GM12891 (cell line): ENCODE results near the gene SENP1.

Experiments used
- DNase-seq: peaks from one replicate; pipeline ENCODE4 v3.0.0; 2011; ENCODE audit warnings: low spot score; ENCODE audit not compliant: insufficient read length
- FAIRE-seq: peaks from 2 replicates; lab custom pipeline; 2011; peaks lifted over from hg19 to GRCh38; lab: Jason Lieb, UNC
- PAX5 ChIP-seq: IDR thresholded peaks from 2 replicates; pipeline ENCODE4 v1.6.1; 2011; ENCODE audit warnings: low read length, moderate library complexity, mild to moderate bottlenecking; ENCODE audit not compliant: insufficient read depth, severe bottlenecking
- POLR2A ChIP-seq: IDR thresholded peaks from 2 replicates; pipeline ENCODE4 v1.6.1; 2011; ENCODE audit warnings: low read depth, low read length, control low read depth
- POLR2AphosphoS5 ChIP-seq: IDR thresholded peaks from 2 replicates; pipeline ENCODE4 v1.6.1; 2011; ENCODE audit warnings: low read depth, low read length, control low read depth
- POU2F2 ChIP-seq: IDR thresholded peaks from 2 replicates; pipeline ENCODE4 v1.6.1; 2011; ENCODE audit warnings: low read depth, mild to moderate bottlenecking, control low read depth, low read length, moderate library complexity
- SPI1 ChIP-seq: IDR thresholded peaks from 2 replicates; pipeline ENCODE4 v1.6.1; 2011; ENCODE audit warnings: low read depth, low read length, control low read depth
- TAF1 ChIP-seq: IDR thresholded peaks from 2 replicates; pipeline ENCODE4 v1.6.1; 2011; ENCODE audit warnings: low read depth, low read length, control low read depth

Gene SENP1

DNA sequence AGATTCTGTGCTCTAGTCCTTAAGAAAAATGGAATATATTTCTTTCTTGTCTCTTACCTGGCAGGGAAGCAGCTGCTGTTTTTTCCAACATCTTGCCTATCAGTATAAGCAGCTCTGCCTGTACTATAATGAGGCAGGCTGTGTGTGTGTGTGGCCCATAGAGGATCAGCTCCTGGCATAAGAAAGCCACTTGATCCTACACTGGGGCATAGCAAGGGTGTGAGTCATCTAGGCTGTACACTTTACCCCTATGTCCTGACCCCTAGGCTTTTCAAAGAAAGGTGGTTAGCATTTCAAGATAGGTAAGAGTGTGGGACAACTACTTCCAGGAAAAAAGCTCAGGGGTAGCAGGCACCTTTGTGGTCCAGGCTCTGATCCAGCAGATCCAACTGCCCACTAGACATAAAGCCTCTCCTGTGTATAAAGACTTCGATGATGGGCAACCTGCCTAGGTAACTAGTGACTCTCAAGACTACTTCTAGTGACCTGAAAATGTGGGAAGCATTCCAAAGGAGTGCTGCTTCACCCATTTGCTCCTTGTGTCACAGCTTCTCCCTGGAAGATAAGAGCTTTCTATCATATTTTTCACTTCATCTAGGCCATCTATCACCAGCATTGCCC is 4.9 kb upstream of the SENP1 start:
- no peak for TF ChIP-seq POLR2AphosphoS5
- TF ChIP-seq PAX5 = no peak
- TF ChIP-seq POLR2A = no peak
- FAIRE-seq (no peak), DNase-seq (no peak)

DNA sequence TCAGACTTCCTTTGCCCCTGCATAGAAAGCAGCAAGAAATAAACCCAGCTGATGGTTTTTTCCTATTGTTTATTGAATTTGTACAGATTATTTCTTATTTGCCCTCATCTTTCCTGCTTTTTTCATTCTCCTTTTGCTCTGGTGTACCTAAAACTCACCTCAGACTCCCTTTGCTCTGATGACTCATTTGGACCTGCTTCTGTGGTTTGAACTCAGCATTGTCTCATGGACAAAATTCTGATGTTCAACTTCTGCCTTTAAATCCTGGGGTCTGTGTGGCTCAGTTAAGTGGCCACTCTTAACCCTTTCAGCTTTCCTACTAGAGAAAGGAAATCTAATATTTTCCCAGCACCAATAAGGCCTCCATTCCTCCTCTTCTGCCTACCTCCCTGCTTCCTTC is 3.5 kb upstream of the SENP1 start:
- DNase-seq = no peak
- FAIRE-seq = no peak
- no peak for TF ChIP-seq SPI1
- no peak for TF ChIP-seq PAX5
- no peak for TF ChIP-seq TAF1
- TF ChIP-seq POLR2A = no peak
- TF ChIP-seq POU2F2 = no peak
- TF ChIP-seq POLR2AphosphoS5 = no peak

DNA sequence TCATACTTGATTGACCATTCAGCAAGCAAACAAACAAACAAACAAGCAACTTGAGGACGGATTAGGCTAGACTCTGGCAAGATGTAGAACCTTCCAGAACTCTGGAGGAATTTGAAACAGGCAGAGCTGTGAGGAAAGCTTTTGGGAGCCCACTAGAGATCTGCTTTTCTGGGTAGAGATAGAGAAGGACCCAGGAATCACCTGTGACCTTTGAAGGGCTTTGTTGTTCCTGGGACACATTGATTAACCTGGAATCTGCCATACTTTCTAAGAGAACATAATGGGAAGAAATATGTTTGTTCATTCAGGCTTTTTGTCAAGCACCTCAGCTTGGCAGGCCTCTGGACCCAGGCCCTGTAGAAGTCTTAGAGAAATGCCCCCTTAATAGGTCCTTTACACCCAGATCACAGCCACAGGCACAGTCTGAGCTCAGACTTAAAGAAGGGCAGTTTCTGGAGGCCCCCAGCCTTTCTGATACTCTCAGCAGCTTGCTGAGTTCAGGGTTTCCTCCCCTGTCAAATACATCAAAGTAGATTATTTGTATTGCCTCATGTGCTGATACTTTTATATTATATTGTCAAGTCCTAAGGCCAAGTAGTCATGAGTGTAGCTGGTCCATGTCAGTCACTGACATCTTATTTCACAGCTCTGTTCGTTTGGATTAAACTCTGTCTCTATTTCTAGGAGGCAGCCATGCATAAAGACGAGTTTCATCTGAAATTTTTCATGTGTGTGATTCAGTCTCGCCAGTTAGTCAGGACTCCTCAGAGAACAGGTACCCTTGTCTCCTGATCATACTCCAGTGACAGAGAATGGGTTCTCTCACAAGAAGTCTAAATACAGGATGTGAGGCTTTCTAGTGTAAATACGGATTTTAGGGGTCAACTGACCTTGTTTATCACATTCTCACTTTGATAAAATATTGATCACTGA is 1.1 kb upstream of the SENP1 start:
- FAIRE-seq (peak; percentile 43), DNase-seq (no peak)
- no peak for TF ChIP-seq POU2F2
- no peak for TF ChIP-seq TAF1
- no peak for TF ChIP-seq POLR2AphosphoS5
- no peak for TF ChIP-seq POLR2A
- no peak for TF ChIP-seq SPI1
- TF ChIP-seq PAX5 = no peak

DNA sequence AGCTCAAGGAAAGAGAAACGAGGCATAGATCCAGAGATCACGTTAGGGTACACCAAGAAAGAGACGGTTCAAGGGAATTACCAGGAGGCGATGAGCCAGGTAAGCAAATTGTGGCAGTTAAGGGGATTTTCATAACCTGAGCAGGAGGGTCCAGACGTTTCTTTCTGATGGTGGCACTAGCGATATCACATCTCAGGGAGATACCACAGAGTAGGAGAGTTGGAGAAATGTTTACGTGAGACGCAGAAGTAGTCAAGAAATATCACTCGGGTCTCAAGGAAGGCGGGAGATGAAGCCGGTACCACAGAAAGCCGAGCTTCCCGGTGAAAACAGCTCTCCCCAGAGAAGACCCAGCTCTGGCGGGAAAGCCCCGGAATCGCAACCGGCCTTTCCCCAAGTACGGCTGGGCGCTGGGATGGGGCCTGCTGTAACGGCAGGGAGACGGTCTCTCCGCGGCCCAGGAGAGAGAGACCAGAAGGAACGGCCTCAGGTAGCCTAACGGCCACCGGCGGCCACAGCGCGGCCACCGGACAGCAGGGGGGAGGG is 485 bp downstream of the SENP1 start:
- DNase-seq (peak; percentile 27), FAIRE-seq (peak; percentile 64)
- TF ChIP-seq PAX5 = no peak
- 0 out of 2 replicates have a peak, but pooled peaks have one; percentile 29 for TF ChIP-seq POU2F2
- peak; percentile 33; the same call in 1 of the 2 replicates for TF ChIP-seq TAF1
- peak; percentile 76 for TF ChIP-seq POLR2AphosphoS5
- no peak for TF ChIP-seq SPI1
- peak; percentile 72; the same call in 1 of the 2 replicates for TF ChIP-seq POLR2A

DNA sequence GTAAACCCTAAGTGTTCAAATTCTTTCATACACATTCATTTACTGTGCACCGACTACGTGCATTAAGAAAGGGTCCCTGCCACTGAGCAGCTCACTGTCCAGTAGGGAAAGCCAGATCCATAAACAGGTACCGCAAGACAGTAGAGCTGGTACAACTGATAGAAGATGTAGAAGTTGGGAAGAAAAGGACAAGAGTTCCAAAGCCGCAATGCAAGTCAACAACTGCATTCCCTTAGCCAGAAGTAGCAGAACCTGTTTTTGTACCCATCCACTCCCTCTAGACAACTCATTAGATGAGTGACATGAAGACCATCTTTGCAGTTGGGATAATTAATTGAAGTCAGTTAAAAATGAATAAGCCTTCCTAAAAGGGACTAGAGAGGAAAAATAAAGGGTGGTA is 1.3 kb downstream of the SENP1 start:
- DNase-seq (no peak), FAIRE-seq (no peak)

DNA sequence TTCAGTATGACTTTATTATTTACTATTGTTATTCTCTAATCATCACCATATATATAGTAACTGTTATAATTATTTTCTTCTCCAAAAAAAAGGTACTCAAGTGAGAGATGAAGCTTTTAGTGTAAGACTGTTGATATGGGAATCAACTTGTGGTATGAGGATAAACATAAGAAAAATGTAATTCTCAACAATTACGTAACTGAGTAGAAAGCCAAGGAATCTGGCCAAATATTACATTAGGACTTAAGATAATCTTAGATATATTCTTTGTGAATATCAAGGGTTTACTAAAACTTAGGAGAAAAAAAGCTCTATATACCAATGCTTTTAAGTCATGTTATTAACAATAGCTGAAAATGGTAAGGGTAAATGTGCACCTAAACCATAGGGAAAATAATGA is 13.3 kb downstream of the SENP1 start:
- no peak for TF ChIP-seq TAF1
- no peak for TF ChIP-seq SPI1
- no peak for TF ChIP-seq POLR2AphosphoS5
- TF ChIP-seq PAX5 = no peak
- TF ChIP-seq POU2F2 = no peak
- no peak for TF ChIP-seq POLR2A
- no peak for DNase-seq
- FAIRE-seq = no peak

More for the DNA sequence above, 1.3 kb downstream of the SENP1 start:
- TF ChIP-seq SPI1 (no peak), PAX5 (no peak), POLR2AphosphoS5 (no peak), POLR2A (no peak), POU2F2 (no peak), TAF1 (no peak)

DNA sequence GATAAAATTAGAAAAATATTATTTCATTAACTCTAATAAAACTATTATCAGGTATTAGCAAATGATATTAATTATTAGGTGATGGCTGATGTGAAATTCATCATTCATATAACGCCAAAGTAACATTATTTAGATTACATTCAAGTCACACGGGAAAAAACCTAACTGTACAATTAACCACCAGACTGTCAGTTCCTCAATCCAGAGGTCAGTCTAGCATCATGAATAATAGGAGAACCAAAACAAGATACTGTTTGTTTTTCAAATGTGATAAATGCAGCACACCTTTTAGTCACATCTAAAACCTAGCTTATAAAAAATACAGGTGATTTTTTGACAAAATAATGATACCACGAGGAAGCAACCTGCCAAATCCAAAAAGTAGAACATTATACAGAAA is 19.6 kb downstream of the SENP1 start:
- FAIRE-seq (peak; percentile 5), DNase-seq (no peak)
- TF ChIP-seq POU2F2 = no peak
- TF ChIP-seq SPI1 = peak; percentile 46; the same call in 1 of the 2 replicates
- TF ChIP-seq POLR2AphosphoS5 = no peak
- TF ChIP-seq POLR2A = no peak
- no peak for TF ChIP-seq TAF1
- TF ChIP-seq PAX5 = no peak

DNA sequence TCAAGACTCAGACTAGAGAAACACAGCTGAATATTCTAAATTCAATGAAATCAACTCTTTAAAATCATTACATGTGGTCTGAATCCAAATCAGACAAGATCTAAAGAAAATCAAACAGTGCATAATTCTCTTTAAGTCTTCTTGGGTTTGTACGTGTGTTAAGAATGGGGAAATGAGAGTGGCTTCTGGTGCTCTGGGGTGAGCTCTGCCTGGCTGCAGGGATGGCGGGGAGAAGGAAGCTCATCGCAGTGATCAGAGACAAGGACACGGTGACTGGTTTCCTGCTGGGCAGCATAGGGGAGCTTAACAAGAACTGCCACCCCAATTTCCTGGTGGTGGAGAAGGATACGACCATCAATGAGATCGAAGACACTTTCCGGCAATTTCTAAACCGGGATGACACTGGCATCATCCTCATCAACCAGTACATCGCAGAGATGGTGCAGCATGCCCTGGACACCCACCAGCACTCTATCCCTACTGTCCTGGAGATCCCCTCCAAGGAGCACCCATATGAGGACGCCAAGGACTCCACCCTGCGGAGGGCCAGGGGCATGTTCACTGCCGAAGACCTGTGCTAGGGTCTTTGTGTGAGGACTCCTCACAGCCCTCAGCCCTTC is 20.9 kb downstream of the SENP1 start:
- TF ChIP-seq POU2F2 (no peak), SPI1 (peak; percentile 73)
- FAIRE-seq (no peak), DNase-seq (no peak)

DNA sequence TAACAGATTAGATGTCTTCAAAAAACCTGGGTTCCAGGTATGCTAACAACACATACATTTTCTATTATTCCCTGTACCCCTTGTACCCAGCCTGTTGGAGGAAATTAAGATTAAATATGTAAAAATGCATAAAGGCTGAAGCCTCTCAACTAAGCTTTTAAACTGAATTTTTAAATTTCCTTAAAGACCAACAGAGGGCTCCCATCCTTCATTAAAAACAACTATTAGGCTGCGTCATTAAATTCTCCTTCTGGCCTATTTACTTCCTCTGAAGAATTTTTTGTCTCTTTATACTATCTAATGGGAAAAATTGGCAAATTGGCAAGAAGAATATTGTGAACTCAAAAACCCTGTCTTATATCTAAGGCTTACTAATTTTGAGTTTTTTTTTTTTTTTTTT is 21.8 kb downstream of the SENP1 start:
- DNase-seq (no peak), FAIRE-seq (no peak)
- no peak for TF ChIP-seq TAF1
- TF ChIP-seq POLR2AphosphoS5 = no peak
- TF ChIP-seq POLR2A = no peak
- TF ChIP-seq POU2F2 = no peak
- no peak for TF ChIP-seq SPI1
- TF ChIP-seq PAX5 = no peak
